Activated CD8-positive, alpha-beta T cell treated with anti-CD3 and anti-CD28 coated beads for 36 hours (primary cell): Measurements from ENCODE around the gene CHSY1. TPM values are rescaled to one million over a fixed set of nuclear protein-coding genes. Genes with fewer than 3 reads are reported as not detected.

ENCODE experiments used
- ATAC-seq: fragments of 200-7000 bp; cut with Tn5 transposase; one replicate; pipeline ENCODE4 v1.10.0; 2021; ENCODE audit warnings: mild to moderate bottlenecking, moderate library complexity
- CTCF ChIA-PET: fragments of 350-600 bp; sonication (Branson Sonifier 250); formaldehyde crosslinking; loops from one replicate; lab custom pipeline; 2021; ENCODE audit warnings: antibody characterized with exemption; lab: Charles Lee
- POLR2A ChIA-PET: fragments of 350-600 bp; sonication (Branson Sonifier 250); formaldehyde crosslinking; loops from one replicate; lab custom pipeline; 2021; ENCODE audit warnings: antibody characterized with exemption; lab: Charles Lee
- DNase-seq: peaks from one replicate; pipeline ENCODE4 v3.0.0-alpha.2; 2020
- H3K27ac Mint-ChIP-seq: one replicate; pipeline ENCODE4 v1.8.0; 2021; ENCODE audit warnings: mild to moderate bottlenecking, mixed read lengths
- H3K27me3 Mint-ChIP-seq: one replicate; pipeline ENCODE4 v1.8.0; 2021; ENCODE audit warnings: mixed read lengths
- H3K36me3 Mint-ChIP-seq: one replicate; pipeline ENCODE4 v1.8.0; 2021; ENCODE audit warnings: low read depth, mixed read lengths
- H3K4me1 Mint-ChIP-seq: one replicate; pipeline ENCODE4 v1.8.0; 2021; ENCODE audit warnings: low read depth, mixed read lengths
- H3K4me3 Mint-ChIP-seq: one replicate; pipeline ENCODE4 v1.8.0; 2021; ENCODE audit warnings: mild to moderate bottlenecking, moderate library complexity, mixed read lengths
- H3K9me3 Mint-ChIP-seq: one replicate; pipeline ENCODE4 v1.8.0; 2021; ENCODE audit warnings: mixed read lengths
- intact Hi-C: fragments of 100-400 bp; cut with micrococcal nuclease; formaldehyde crosslinking; loops from one replicate; pipeline ENCODE4 v1.10.0; 2022
- total RNA-seq, 2 experiments: library from RNA; stranded (reverse); gene quantifications; one replicate each; pipeline ENCODE4 v1.2.3, GENCODE V29; 2021
- TF ChIP-seq, protein P1 (sequence below): fragments of 200-600 bp; IDR thresholded peaks from one replicate; pipeline ENCODE4 v1.8.0; 2022; ENCODE audit warnings: antibody characterized with exemption, mild to moderate bottlenecking

CHSY1 gene
- total RNA-seq, 2 experiments from 2014 or later, result 57.9 to 58.3 TPM

DNA sequence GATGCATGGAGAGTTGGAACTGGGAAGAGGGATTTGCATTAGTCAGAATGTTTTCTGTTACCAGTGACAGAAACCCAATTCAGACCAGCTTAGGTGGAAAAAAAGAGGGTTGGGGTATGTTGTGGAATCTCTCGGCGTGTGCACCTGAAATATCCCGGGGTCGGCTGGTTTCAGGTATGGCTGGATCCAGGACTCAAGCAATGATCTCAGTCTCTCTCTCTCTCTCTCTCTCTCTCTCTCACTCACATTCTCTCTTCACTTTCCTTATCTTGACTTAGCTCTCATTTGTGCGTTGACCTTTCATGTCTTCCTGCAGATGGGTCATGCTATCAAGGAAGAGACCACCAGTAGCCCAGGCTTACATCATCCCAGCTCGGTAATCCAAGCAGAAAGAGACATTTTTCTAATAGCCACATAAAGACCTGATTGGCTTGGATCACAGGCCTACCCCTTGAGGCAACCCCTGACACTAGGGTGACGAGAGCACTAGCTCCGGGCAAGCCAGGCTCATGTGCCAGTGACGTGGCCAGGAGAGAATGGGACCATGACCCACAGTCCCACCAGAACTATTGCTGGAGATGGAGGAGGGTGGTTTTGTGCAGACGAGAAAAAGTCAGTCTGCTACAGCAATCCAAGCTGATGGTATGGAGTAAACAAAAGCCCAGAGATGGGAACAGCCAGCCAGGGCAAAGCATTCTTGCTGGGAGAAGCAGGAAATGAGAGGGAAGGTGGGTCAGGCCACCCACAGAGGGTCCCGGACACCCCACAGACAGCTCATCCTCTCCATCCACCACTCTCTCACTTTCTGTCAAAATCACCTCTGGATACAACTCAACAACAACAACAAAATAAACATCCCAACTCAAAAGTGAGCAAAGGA lies 91.7 kb downstream of the CHSY1 start:
- H3K4me1 Mint-ChIP-seq, result peaks cover 33% of the 10 kb centered on the region
- TF ChIP-seq, protein P1, sequence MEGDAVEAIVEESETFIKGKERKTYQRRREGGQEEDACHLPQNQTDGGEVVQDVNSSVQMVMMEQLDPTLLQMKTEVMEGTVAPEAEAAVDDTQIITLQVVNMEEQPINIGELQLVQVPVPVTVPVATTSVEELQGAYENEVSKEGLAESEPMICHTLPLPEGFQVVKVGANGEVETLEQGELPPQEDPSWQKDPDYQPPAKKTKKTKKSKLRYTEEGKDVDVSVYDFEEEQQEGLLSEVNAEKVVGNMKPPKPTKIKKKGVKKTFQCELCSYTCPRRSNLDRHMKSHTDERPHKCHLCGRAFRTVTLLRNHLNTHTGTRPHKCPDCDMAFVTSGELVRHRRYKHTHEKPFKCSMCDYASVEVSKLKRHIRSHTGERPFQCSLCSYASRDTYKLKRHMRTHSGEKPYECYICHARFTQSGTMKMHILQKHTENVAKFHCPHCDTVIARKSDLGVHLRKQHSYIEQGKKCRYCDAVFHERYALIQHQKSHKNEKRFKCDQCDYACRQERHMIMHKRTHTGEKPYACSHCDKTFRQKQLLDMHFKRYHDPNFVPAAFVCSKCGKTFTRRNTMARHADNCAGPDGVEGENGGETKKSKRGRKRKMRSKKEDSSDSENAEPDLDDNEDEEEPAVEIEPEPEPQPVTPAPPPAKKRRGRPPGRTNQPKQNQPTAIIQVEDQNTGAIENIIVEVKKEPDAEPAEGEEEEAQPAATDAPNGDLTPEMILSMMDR, result no peak
- intact Hi-C loops, result no loop called here
- CTCF ChIA-PET, result interaction anchor here (0.7 to 1.5 kb wide), 2 partner anchors 8 to 88 kb away, joined by 4 to 5 read pairs; no protein-coding TSS in a partner anchor
- H3K36me3 Mint-ChIP-seq, result peaks cover 5% of the 10 kb centered on the region
- peak overlapping the region; percentile 62 for H3K27ac Mint-ChIP-seq
- no peak overlapping the region for H3K4me3 Mint-ChIP-seq
- no peaks in the 10 kb centered on the region for H3K27me3 Mint-ChIP-seq
- DNase-seq, result no peak
- peaks cover 16% of the 10 kb centered on the region for H3K9me3 Mint-ChIP-seq
- POLR2A ChIA-PET, result interaction anchor here (0.9 to 1.5 kb wide), 5 partner anchors 8 to 45 kb away, joined by 3 to 8 read pairs (median 4); no protein-coding TSS in a partner anchor
- no peak for ATAC-seq

DNA sequence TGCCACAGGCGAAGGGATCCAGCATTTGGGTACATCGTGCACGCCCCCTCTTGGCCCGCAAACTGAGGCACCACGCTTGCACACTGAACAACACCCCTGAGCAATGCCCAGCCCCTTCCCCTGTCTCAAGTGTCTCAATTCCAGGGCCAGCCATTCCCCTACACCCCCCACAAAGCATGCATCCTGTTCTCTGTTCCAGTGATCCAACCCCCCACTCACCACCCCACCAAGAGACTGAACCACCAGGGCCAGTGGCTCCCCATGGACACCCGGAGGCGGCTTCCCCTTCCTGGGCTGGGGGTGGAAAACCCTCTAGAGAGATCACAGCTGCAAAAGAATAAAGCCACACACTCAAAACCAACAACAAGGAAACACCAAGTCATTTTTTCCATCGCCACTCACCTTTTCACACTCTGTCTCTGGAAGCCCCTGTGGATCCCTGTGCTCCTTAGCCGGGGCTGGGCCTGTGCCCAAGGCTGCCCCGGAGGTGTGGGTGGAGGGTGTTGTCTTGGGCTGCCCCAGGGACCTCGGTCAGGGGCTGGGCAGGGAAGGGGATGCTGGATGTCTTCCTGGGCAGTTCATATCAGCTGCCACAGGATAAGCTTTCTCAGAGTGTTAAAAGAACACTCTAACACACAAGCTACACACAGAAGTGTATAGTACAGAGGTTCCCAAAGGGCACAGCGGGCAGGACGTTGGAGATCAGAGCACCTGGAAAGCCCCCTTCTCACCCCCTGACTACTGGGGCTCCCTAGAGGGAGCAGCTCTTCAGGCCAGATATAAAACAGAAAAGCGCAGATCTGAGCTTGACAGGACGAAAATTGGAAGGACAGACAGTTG lies 92.5 kb downstream of the CHSY1 start:
- Mint-ChIP-seq H3K4me1 (peaks cover 36% of the 10 kb centered on the region), H3K27me3 (no peaks in the 10 kb centered on the region), H3K4me3 (peak overlapping the region; percentile 9), H3K27ac (peak overlapping the region; percentile 62), H3K36me3 (no peaks in the 10 kb centered on the region), H3K9me3 (peaks cover 8% of the 10 kb centered on the region)
- DNase-seq, result peak; percentile 69
- POLR2A ChIA-PET, result interaction anchor here (0.9 to 1.5 kb wide), 5 partner anchors 9 to 46 kb away, joined by 3 to 8 read pairs (median 4); no protein-coding TSS in a partner anchor
- CTCF ChIA-PET, result interaction anchor here (0.7 to 1.5 kb wide), 3 partner anchors 9 to 89 kb away, joined by 3 to 5 read pairs (median 4); no protein-coding TSS in a partner anchor
- peak; percentile 85 for ATAC-seq
- intact Hi-C loops, result no loop called here
- TF ChIP-seq, protein P1, result no peak

DNA sequence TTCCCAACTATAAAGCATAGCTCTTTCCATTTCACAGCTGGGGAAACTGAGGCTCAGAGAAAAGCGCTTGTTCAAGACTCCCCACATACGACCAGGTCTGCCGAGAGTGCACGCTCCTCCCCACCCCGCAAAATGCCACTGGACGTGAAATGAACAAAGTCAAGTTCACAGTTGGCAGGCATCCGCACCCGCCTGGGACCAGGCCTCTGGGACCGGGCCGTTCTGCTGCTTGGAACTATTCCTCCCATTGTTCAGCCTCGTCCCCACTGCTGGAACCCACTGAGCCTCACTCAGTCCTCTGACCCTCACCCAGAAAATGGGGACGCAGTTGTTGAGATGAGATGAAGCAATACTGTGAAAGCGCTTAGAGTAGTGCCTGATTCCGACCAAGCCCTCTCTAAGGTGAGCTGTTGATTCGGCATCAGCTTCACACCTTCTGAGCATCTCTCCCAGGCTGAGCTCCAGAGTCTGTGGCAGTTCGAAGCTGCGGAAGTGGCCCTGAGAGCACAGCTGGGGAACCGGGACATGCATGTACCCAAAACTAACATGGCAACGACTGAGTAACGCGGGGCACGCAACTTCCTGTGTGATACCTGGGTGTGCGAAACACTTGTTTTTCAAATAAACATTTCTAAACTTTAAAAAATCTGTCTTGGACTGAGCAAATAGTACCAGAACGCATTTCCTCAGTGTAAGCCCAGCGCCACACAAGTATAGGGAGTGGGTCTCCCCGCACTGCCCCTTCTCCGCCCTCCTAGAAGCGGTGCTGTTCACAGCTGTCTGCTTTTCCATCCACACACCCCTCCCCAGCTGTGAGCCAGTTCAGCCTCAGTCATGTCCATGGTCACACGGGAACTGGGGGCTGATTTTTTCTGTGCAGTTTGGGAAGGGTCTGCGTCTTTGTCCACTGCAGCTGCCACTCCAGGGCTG lies 93.4 kb downstream of the CHSY1 start:
- Mint-ChIP-seq H3K4me1 (peaks cover 36% of the 10 kb centered on the region), H3K4me3 (no peak overlapping the region), H3K27me3 (no peaks in the 10 kb centered on the region), H3K36me3 (no peaks in the 10 kb centered on the region), H3K27ac (peak overlapping the region; percentile 62), H3K9me3 (peaks cover under 1% of the 10 kb centered on the region)
- TF ChIP-seq, protein P1, result no peak
- CTCF ChIA-PET, result interaction anchor here (1.1 to 1.5 kb wide), 2 partner anchors 10 to 24 kb away, joined by 3 to 5 read pairs; no protein-coding TSS in a partner anchor
- intact Hi-C loops, result no loop called here
- POLR2A ChIA-PET, result interaction anchor here (0.6 to 1.5 kb wide), 2 partner anchors 9 to 23 kb away, joined by 3 read pairs; no protein-coding TSS in a partner anchor
- no peak for DNase-seq
- ATAC-seq, result no peak

DNA sequence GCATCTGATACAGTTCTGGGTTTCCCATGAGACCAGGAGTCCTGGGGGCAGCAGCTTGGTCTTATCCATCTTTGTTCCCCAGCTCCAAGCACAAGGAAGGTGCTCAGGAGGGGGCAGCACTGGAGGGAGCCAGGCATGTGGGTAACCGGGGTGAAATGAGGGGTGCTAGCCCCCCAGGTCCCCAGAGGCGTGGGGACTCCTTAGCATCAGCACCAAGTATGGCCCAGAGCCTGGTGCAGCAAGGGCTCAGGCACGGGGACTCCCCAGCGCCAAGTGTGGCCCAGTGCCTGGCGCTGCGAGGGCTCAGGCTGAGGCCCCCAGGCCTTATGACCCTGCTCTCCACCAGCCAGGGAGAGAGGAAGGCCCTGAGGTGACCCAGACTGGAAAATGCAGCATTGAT lies 94.1 kb downstream of the CHSY1 start:
- POLR2A ChIA-PET, result no interaction called here
- Mint-ChIP-seq H3K9me3 (no peaks in the 10 kb centered on the region), H3K4me3 (no peak overlapping the region), H3K27ac (no peak overlapping the region), H3K27me3 (no peaks in the 10 kb centered on the region), H3K4me1 (peaks cover 36% of the 10 kb centered on the region), H3K36me3 (no peaks in the 10 kb centered on the region)
- DNase-seq (no peak), ATAC-seq (no peak)
- CTCF ChIA-PET, result interaction anchor here (1.7 kb wide), 1 partner anchor 99 kb away, joined by 5 read pairs; no protein-coding TSS in a partner anchor
- intact Hi-C loops, result no loop called here
- TF ChIP-seq, protein P1, result no peak
